WTC11 (cell line): ENCODE results near the gene DHX9. TPM values are rescaled to one million over a fixed set of nuclear protein-coding genes. Genes with fewer than 3 reads are reported as not detected.

ENCODE experiments used
- ATAC-seq: fragments of 200-7000 bp; cut with Tn5 transposase; 2 replicates; pipeline ENCODE4 v1.10.0; 2021; ENCODE audit warnings: mild to moderate bottlenecking, moderate library complexity
- CTCF ChIA-PET: fragments of 300-600 bp; sonication (Branson Sonifier 250); formaldehyde crosslinking; loops from one replicate; lab custom pipeline; 2021; ENCODE audit warnings: antibody characterized with exemption; lab: Charles Lee
- POLR2A ChIA-PET: fragments of 350-600 bp; sonication (Branson Sonifier 250); formaldehyde crosslinking; loops from one replicate; lab custom pipeline; 2021; ENCODE audit warnings: antibody characterized with exemption; lab: Charles Lee
- DNase-seq: peaks from one replicate; pipeline ENCODE4 v3.0.0; 2021; ENCODE audit warnings: low spot score
- H3K27ac Mint-ChIP-seq: 2 replicates; pipeline ENCODE4 v1.8.0; 2021; ENCODE audit warnings: mixed read lengths
- H3K27me3 Mint-ChIP-seq: 2 replicates; pipeline ENCODE4 v1.8.0; 2021; ENCODE audit warnings: low read depth, mild to moderate bottlenecking, moderate library complexity, mixed read lengths
- H3K36me3 Mint-ChIP-seq: 2 replicates; pipeline ENCODE4 v1.8.0; 2021; ENCODE audit warnings: mixed read lengths
- H3K4me1 Mint-ChIP-seq: 2 replicates; pipeline ENCODE4 v1.8.0; 2022; ENCODE audit warnings: mixed read lengths
- H3K4me3 Mint-ChIP-seq: 2 replicates; pipeline ENCODE4 v1.8.0; 2021; ENCODE audit warnings: mild to moderate bottlenecking, moderate library complexity, mixed read lengths
- H3K9me3 Mint-ChIP-seq: 2 replicates; pipeline ENCODE4 v1.8.0; 2021; ENCODE audit warnings: mixed read lengths
- AFF4 ChIP-seq: sonication (generic); formaldehyde crosslinking; IDR thresholded peaks from 2 replicates; pipeline ENCODE4 v1.8.1; 2023; ENCODE audit warnings: mild to moderate bottlenecking, missing genetic modification reagents, borderline replicate concordance
- ATF2 ChIP-seq: sonication (generic); formaldehyde crosslinking; IDR thresholded peaks from 2 replicates; pipeline ENCODE4 v1.8.1; 2022; ENCODE audit warnings: low read depth, missing genetic modification reagents, borderline replicate concordance
- CBFB ChIP-seq: sonication (generic); formaldehyde crosslinking; IDR thresholded peaks from 2 replicates; pipeline ENCODE4 v1.8.1; 2022; ENCODE audit warnings: mild to moderate bottlenecking, low read depth, missing genetic modification reagents
- CDX4 ChIP-seq: fragments of 250-450 bp; sonication (Bioruptor Pico); IDR thresholded peaks from 2 replicates; pipeline ENCODE4 v1.9.0; 2021; ENCODE audit warnings: moderate library complexity, mild to moderate bottlenecking, inconsistent platforms, borderline replicate concordance
- GABPB1 ChIP-seq: sonication (generic); formaldehyde crosslinking; IDR thresholded peaks from 2 replicates; pipeline ENCODE4 v1.8.1; 2023; ENCODE audit warnings: mild to moderate bottlenecking, missing genetic modification reagents
- IRF1 ChIP-seq: sonication (generic); formaldehyde crosslinking; IDR thresholded peaks from 2 replicates; pipeline ENCODE4 v1.8.0; 2023; ENCODE audit warnings: missing genetic modification reagents
- NR1H2 ChIP-seq: sonication (generic); formaldehyde crosslinking; IDR thresholded peaks from 2 replicates; pipeline ENCODE4 v1.9.0; 2021; ENCODE audit warnings: mild to moderate bottlenecking, moderate library complexity, missing genetic modification reagents
- PRDM15 ChIP-seq: sonication (generic); formaldehyde crosslinking; IDR thresholded peaks from 2 replicates; pipeline ENCODE4 v1.8.0; 2022; ENCODE audit warnings: missing genetic modification reagents
- PREB ChIP-seq: sonication (generic); formaldehyde crosslinking; IDR thresholded peaks from 2 replicates; pipeline ENCODE4 v1.8.1; 2022; ENCODE audit warnings: mild to moderate bottlenecking, missing genetic modification reagents, moderate library complexity, borderline replicate concordance
- PRRX2 ChIP-seq: fragments of 250-450 bp; sonication (Bioruptor Pico); IDR thresholded peaks from 2 replicates; pipeline ENCODE4 v1.8.0; 2021; ENCODE audit warnings: mild to moderate bottlenecking
- SMAD3 ChIP-seq: sonication (generic); formaldehyde crosslinking; IDR thresholded peaks from 2 replicates; pipeline ENCODE4 v1.8.0; 2022; ENCODE audit warnings: missing genetic modification reagents, mild to moderate bottlenecking, borderline replicate concordance
- TEAD1 ChIP-seq: sonication (generic); formaldehyde crosslinking; IDR thresholded peaks from 2 replicates; pipeline ENCODE4 v1.8.0; 2022; ENCODE audit warnings: mild to moderate bottlenecking, missing genetic modification reagents
- ZNF121 ChIP-seq: sonication (generic); formaldehyde crosslinking; IDR thresholded peaks from 2 replicates; pipeline ENCODE4 v1.8.0; 2023; ENCODE audit warnings: missing genetic modification reagents
- ZNF232 ChIP-seq: sonication (generic); formaldehyde crosslinking; IDR thresholded peaks from 2 replicates; pipeline ENCODE4 v1.8.0; 2022; ENCODE audit warnings: mild to moderate bottlenecking, missing genetic modification reagents
- ZNF396 ChIP-seq: fragments of 250-450 bp; sonication (Bioruptor Pico); IDR thresholded peaks from 2 replicates; pipeline ENCODE4 v1.8.0; 2021; ENCODE audit warnings: mild to moderate bottlenecking, moderate library complexity, borderline replicate concordance
- total RNA-seq: library from RNA; stranded (reverse); gene quantifications from 3 replicates; pipeline ENCODE4 v1.2.3, GENCODE V29; 2021

DHX9 gene
- total RNA-seq, 1 experiment from 2014 or later: 280 TPM

- DNase-seq (no peak), ATAC-seq (no peak)
- ChIA-PET POLR2A (interaction anchor here (0.8 to 0.9 kb wide), 2 partner anchors 14 to 84 kb away, joined by 4 read pairs; no protein-coding TSS in a partner anchor), CTCF (no interaction called here)
- Mint-ChIP-seq H3K4me3 (no peak overlapping the region), H3K27me3 (no peaks in the 10 kb centered on the region), H3K36me3 (peaks cover 93% of the 10 kb centered on the region), H3K4me1 (no peaks in the 10 kb centered on the region), H3K9me3 (no peaks in the 10 kb centered on the region), H3K27ac (peak overlapping the region; percentile 49; the same call in 1 of the 2 replicates)
- TF ChIP-seq CBFB (CRISPR knock-in tag) (no peak), PREB (CRISPR knock-in tag) (no peak), ZNF121 (CRISPR knock-in tag) (no peak), ZNF396 (CRISPR knock-in tag) (no peak), TEAD1 (no peak), CDX4 (CRISPR knock-in tag) (no peak), PRRX2 (CRISPR knock-in tag) (no peak), ATF2 (no peak), ZNF232 (CRISPR knock-in tag) (no peak), IRF1 (no peak), PRDM15 (CRISPR knock-in tag) (no peak), GABPB1 (CRISPR knock-in tag) (no peak), AFF4 (CRISPR knock-in tag) (no peak), NR1H2 (no peak), SMAD3 (no peak)
Measured at GRCh38 chr1:182860658-182861057, 21.5 kb downstream of the DHX9 start.
